GM12874 (cell line): Measurements from ENCODE around the gene SRC.

Experiments
- CTCF ChIP-seq: IDR thresholded peaks from 2 replicates; pipeline ENCODE4 v1.5.1; 2011; ENCODE audit warnings: low read depth, mild to moderate bottlenecking, control low read depth, low read length, moderate library complexity; ENCODE audit not compliant: insufficient read depth

SRC gene

GRCh38 chr20:37376791-37377190 is 30.9 kb downstream of the SRC start:
- TF ChIP-seq CTCF: no peak

GRCh38 chr20:37377346-37378081 is 31.6 kb downstream of the SRC start:
- no peak for TF ChIP-seq CTCF

- TF ChIP-seq CTCF: no peak
Observed at GRCh38 chr20:37378420-37378784, 32.5 kb downstream of the SRC start.

- TF ChIP-seq CTCF: no peak
Observed at GRCh38 chr20:37378785-37379598, 33.1 kb downstream of the SRC start.

- no peak for TF ChIP-seq CTCF
Observed at GRCh38 chr20:37379967-37380828, 34.3 kb downstream of the SRC start.

GRCh38 chr20:37380864-37381579 is 35.1 kb downstream of the SRC start:
- no peak for TF ChIP-seq CTCF
